ENCODE data around the gene TRERF1.

- TF ChIP-seq POLR2AphosphoS5 (IDR thresholded peaks at IDR 0.05; ENCODE audit: insufficient read depth in 1 of 2, low read depth in 1 of 2), result no peak
- TF ChIP-seq CTCF (IDR thresholded peaks at IDR 0.05), result no peak
Measured at GRCh38 chr6:42453654-42454427, 2.1 kb upstream of the TRERF1 start.
